Amniotic stem cell (primary cell): Measurements from ENCODE around the gene LGI2.

ENCODE experiments used
- DNase-seq: peaks from one replicate; lab custom pipeline; 2025; lab: John Stamatoyannopoulos, UW

LGI2 gene

DNA sequence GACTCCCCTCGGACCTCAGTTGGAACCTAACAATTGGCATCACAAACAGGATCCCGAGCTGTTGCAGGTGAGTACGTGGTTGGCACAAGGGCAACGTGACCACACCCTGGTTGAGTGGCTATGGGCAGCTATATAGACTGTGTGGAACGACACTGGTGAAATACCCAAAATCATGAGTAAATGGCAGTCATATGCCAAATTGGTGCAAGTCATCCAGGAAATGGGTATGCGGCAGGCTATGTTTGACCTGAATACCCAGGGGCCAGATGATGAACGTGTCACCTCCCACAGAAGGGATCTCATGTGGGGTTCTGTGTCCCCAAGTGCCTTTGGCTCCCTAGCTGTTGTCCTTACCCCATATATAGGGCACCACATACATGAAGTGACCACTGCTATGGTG is 64.7 kb downstream of the LGI2 start:
- DNase-seq = no peak

DNA sequence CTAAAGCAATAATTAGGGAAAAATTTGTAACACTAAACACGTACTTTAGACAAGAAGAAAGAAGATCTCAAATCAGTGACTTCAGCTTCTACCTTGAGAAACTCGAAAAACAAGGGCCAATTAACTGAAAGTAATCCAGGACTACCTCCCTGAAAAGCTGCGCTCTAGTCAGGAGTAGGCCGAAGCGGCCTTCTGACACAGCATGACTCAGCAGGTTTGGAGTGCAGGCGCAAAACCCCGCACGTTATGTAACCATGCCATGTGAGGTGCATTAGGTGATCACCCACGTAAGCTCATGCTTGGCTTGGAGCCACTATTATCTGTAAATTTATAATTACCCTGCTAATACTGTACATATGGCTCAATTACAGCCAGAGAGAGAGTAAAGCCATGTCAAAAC is 65.1 kb downstream of the LGI2 start:
- no peak for DNase-seq

DNA sequence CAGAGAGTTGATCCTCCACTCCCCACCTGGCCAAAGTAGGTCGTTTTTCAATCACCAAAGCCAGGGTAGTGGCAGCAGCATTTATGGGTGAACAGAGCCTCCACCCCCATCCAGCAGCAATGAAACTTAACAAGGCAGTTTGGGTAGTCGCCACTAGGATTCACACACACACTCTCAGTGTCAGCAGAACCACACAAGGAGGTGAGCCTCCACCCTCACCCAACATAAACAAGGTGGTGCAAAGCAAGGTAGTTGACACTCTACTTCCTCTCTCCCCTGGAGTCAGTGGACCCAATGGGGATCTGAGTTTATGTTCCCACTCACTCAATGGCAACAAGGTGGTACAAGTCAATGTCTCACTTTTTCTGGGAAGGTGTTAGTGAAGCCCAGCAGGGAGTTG is 67.5 kb downstream of the LGI2 start:
- DNase-seq = no peak

DNA sequence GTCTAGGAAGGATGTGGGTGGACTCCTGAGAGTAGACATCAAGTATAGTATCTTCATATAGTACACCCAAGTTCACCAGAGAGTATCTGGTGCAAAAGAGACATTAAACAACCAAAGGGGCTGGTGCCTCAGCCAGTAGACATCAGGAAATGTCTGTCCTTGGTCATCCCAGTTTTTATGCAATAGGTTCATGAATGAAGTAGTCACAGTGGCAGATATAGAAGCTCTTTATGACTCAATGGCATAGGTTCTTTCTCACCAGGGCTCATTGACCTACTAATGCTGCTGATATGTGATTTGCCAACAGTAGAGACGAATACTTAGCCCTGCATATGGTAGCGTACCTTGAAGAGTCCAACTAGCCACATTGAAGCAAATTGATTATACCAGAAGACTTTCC is 72.9 kb downstream of the LGI2 start:
- DNase-seq = no peak

DNA sequence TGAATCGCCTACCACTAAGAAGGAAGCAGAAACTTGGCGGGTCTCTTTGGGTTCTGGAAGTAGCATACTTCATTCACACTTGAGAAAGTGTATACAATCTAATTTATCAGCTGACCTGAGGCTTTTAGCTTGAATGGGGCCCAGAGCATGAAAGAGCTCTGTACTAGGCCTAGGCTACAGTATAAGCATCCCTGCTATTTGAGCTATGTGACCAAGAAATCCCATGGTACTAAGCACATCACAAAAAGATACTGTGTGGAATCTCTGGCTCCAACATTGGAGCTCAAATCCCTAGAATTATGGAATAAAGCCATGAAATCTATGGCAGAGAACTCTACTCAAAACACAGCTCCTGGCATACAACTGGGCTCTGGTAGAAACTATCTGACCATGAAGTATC is 74.0 kb downstream of the LGI2 start:
- DNase-seq = no peak

DNA sequence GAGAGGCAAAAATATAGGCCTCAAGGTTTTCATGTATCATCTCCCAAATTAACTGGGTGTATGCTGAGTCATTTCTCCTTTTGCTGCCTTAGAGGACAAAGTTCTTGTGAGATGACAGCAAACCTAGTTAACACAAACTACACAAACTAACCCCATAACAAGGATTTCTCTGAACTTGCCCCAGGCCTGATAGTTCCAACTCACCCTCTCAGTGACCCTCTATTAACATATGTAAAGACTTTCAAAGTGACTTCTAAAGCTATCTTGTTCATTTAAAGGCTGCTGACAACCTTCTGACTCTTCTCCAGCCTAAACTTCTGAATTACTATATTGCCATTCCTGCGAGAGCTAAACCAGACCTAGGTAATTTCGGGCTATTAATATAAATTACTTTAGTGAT is 74.7 kb downstream of the LGI2 start:
- no peak for DNase-seq

DNA sequence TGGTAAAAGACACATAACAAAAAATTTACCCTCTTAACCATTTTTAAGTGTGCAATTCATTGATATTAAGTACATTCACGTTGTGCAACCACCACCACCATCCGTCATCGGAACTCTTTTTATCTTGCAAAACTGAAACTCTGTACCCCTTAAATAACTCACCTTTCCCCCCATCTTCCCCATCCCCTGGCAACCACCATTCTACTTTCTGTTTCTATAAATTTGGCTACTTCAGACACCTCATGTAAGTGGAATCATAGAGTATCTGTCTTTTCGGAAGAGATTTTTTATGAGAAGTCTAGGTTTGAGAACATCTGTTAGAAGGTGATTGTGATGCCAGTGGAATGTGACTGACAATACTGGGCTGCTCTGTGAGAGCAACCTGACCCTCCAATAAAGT is 78.1 kb downstream of the LGI2 start:
- no peak for DNase-seq

DNA sequence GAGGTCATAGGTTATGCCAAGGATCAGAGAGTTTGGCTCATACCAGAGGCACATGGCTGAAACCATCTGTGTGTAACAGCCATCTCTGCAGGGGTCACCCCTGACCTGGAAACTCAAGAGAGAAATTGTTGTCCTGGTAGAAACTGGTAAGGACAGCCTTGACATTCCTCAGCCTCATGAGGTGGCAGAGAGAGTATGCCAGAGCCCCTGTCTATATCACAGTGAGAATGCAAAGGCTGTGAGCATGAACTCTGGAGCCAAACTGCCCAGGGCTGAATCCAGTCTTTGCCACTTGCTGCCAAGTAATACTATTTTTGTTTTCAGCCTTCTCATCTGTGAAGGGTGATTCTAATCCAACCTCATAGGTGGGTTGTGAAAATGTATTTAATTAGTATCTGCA is 80.8 kb downstream of the LGI2 start:
- DNase-seq = no peak
